Left lobe of liver (tissue), 2 donors: ENCODE results near the gene FAM174B. TPM values are rescaled to one million over a fixed set of nuclear protein-coding genes. Genes with fewer than 3 reads are reported as not detected.

Source experiments
- ATAC-seq: fragments of 200-7000 bp; cut with Tn5 transposase; one replicate; pipeline ENCODE4 v1.9.1; 2020; ENCODE audit warnings: mild to moderate bottlenecking, moderate library complexity
- DNase-seq: peaks from one replicate; pipeline ENCODE4 v3.0.0-alpha.2; 2020; ENCODE audit warnings: low spot score
- total RNA-seq: library from RNA; stranded (reverse); gene quantifications from one replicate; pipeline ENCODE4 v1.2.1, GENCODE V29; 2021
- donor health status: DM: no; HTN: no; CAD: no; lungs with moderate emphysema.
- donor health status: DM: no; HTN: yes; CAD: no.

Gene FAM174B
- total RNA-seq, 1 donor from 2014 or later: 4.3 TPM

GRCh38 chr15:92643849-92644815 is 11.4 kb downstream of the FAM174B start:
- DNase-seq: no peak
- no peak for ATAC-seq

DNA sequence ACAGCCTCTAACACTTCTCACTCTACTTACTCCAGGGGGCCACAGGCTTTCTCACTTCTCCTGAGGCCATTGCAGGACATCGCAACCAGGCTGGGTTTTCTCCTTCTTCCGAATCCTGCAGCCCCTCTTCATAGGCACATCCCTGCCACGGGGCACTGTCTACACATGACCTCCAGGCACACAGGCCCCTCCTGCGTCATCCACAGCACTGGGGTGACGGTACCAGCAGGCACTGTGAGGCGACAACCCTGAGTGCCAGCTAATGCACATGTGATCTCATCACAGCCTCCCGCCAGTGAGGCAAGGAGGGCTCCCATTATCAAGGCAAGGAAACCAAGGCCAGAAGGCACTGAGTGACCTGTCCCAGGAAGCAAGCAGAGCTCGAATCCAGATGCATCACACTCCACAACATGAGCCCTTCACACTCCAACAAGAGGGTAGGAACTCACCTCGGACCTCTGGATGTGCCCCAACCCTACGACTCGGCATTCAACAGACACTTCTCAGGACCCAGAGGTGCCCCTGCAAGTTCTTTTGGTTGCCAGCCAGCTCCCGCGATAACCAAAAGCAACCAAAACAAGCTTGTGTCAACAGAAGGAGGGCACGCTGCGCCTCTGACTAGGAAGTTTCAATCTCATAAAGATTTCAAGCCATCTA is 16.7 kb downstream of the FAM174B start:
- DNase-seq: no peak
- no peak for ATAC-seq

- ATAC-seq: peak; percentile 72
- DNase-seq: no peak
Measured at GRCh38 chr15:92638291-92638708, 17.3 kb downstream of the FAM174B start.

GRCh38 chr15:92637626-92638025 is 17.9 kb downstream of the FAM174B start:
- ATAC-seq (no peak), DNase-seq (peak; percentile 33)

GRCh38 chr15:92636908-92637481 is 18.6 kb downstream of the FAM174B start:
- peak; percentile 41 for DNase-seq
- ATAC-seq: no peak

DNA sequence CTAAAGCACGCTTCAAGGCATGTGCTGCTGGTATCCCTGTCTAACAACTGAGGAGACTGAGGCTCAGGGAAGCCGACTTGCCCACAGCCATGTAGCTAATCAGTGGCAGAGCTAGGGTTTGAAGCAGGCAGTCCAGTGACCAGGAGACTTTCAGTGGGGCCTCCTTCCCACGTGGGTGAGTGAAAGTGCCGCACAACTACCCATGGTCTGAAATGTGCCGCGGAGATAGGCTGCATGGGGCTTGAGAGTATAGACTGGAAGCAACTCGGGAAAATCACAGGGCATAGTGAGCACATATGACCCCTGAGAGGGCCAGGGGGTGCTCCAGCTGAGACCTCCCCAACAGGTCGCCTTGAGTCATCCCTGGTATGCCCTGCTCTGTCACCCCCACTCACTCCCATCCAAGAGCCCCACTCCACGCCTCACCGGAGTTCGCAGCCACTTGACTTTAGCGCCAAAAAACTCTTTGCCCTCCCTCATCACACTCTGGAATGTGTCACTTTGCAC is 19.1 kb downstream of the FAM174B start:
- ATAC-seq (no peak), DNase-seq (peak; percentile 37)

DNA sequence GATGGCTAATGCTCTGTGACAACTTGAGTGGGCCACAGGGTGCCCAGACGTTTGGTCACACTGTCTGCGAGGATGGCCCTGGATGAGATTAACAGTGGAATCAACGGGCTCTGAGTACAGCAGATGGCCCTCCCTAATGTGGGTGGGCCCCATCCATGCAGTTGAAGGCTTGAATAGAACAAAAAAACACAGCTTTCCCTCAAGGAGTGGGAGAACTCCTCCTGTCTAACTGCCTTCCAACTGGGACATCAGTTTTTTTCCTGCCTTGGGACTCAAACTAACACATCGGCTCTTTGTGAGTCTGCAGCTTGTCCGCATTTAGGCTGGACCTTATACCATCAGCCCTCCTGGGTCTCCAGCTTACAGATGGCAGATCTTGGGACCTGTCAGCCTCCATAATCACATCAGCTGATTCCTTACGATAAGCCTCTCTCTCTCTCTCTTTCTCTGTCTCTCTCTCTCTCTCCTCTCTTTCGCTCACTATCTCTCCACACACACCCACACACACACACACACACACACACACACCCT is 20.8 kb downstream of the FAM174B start:
- DNase-seq: peak; percentile 8
- ATAC-seq: no peak

DNA sequence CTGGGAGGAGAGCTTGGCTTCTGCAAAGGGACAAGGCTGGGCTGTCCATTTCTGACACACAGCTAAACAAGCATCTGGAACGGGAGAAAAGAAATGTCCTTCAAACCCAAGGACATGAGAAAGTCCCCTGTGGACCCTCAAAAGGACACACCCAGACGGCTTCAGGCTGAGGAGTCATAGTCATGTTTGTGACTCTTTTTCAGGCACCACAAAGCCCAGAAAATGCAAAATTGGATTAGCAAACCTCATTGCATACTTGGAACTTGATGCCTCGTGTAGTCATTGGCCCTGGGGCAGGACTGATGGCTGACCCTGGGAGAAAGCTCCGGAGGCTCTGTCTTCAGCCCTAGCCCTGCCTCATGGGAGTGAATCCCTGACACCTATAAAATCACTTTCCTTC is 21.5 kb downstream of the FAM174B start:
- DNase-seq (peak; percentile 8), ATAC-seq (no peak)

- no peak for ATAC-seq
- DNase-seq: peak; percentile 15
Measured at GRCh38 chr15:92633418-92633817, 22.2 kb downstream of the FAM174B start.

DNA sequence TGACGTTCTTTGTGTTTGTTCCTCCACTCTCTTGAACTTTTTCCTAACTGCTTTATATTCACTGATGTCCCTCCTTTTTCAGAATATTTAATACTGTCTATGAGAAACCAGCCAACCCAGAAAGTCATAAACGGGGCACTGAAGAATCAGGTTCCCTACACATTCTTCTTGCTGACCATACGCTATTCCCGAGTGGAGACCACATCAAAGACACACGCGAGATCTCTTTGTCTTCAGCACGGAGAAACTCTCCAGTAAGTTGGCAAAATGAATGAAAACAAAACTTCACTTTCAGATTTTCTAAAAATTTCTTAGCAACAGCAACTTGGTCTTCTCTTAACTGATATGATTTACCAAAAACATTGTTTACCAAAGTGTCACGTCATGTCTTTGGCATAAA is 22.6 kb downstream of the FAM174B start:
- DNase-seq: no peak
- no peak for ATAC-seq

DNA sequence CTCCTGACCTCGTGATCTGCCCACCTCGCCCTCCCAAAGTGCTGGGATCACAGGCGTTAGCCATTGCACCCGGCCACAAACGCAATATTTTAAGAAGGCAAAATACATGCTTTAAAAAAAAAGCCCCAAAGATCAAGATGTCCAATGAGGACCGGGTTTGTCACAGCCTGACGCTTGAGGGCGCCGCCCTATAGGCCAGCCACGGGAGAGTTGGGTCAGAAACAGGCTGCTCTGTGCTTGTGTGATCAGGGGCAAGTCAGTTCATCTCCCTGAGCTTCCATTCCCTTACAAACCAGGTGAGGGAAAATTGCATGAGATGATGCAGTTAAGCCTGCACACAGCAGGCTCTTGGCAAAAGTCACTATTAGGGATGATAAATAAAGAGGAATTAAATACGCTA is 23.9 kb downstream of the FAM174B start:
- no peak for DNase-seq
- peak; percentile 42 for ATAC-seq

- ATAC-seq: no peak
- no peak for DNase-seq
Measured at GRCh38 chr15:92629975-92630626, 25.5 kb downstream of the FAM174B start.

- DNase-seq (no peak), ATAC-seq (no peak)
Measured at GRCh38 chr15:92629276-92629974, 26.1 kb downstream of the FAM174B start.

DNA sequence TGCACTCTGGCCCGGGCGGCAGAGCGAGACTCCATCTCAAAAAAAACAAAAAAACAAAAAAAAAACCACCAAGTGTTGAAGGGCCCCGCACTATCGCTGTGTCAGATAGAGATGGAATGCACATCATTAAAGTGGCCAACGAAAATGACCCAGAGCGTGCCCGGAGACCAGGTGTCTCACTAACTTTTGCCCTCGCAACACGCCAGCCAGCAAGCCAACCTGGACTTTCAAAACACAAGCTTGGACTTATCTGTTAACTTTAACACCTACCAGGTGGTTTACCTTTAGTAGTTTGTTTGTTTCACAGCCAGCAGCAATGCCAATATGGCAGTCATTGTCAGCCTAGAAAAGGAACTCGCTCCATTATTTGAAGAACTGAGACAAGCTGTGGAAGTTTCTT is 28.6 kb downstream of the FAM174B start:
- ATAC-seq: no peak
- no peak for DNase-seq

- peak; percentile 35 for ATAC-seq
- no peak for DNase-seq
Measured at GRCh38 chr15:92625251-92625980, 30.2 kb downstream of the FAM174B start.

DNA sequence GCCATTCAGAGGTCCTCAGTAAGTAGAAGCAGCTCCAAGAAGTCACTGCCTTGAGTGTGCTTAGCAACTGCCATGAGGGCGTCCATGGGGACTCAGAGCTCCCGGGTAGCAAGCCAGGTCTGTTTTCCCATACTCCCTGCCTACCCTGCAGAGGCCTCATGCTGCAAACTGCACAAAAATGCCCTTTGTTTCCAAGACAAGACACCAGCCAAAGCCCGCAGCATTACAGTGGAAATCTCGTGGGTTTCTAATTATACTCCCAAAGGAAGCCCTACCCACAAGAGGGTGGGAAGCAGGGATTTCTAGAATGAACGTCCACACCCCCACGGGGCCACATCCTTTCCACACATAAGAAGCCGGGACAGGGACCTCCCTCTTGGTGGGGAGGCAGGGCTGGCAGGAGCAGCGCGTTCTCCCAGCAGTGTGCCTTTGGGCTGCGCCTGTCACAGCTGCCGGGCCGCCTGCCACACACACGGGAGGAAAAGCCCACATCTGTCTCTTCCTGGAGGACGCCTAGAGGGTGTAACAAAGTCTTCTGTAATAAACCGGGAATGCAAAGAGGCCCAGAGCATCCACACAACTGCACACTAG is 31.1 kb downstream of the FAM174B start:
- ATAC-seq (peak; percentile 25), DNase-seq (no peak)

DNA sequence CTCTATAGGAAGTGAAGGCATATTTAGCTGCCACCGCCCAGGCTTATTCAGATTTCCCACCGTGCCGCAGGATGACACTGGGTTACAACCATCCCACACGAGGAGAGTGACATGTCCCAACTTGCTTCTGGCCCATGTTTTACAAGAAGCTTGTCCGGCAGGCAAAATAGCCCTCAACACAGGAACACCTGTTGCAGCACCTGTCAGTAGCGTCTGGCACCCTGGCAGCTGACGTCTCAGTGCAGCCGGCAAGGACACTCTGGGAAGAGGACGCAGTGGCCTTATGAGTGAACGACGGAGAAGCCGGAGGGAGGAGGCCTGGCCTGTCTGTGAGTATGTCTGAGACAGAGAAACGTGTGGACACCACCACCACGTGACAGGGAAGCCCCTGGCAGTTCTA is 32.1 kb downstream of the FAM174B start:
- no peak for DNase-seq
- ATAC-seq: no peak

- ATAC-seq: no peak
- no peak for DNase-seq
Measured at GRCh38 chr15:92621972-92622533, 33.5 kb downstream of the FAM174B start.

DNA sequence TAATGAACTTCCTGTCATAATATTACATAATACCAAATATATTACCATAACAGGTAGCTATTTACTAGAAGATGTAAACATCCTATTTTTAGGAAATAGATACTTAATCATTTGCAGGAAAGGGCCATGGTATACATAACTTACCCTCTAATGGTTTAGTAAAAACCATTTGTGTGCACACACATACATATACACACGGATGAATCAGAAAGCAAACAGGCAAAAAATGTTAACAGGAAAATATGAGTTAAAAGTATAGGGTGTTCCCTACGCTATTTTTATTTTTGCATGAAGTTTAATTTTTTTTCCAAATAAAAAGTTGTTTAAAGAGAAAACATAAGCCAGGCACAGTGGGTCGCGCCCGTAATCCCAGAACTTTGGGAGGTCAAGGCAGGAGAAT is 34.6 kb downstream of the FAM174B start:
- no peak for ATAC-seq
- no peak for DNase-seq
